A549 (cell line): ENCODE data around the gene FBN2. TPM values are rescaled to one million over a fixed set of nuclear protein-coding genes. Genes with fewer than 3 reads are reported as not detected.

Experiments
- ATAC-seq, 2 experiments: fragments of 200-7000 bp in 1 of 2; fragments of >200 bp in 1 of 2; cut with Nextera tagmentation in 1 of 2; cut with Tn5 transposase in 1 of 2; 3 replicates each; pipeline versions ENCODE4 v1.8.0 to v1.9.1; 2018 to 2020; ENCODE audit warnings: mild to moderate bottlenecking in 1 of 2, moderate library complexity in 1 of 2
- CTCF ChIA-PET: fragments of 300-600 bp; sonication (Branson Sonifier 250); formaldehyde crosslinking; extraction: SDS; loops from one replicate; lab custom pipeline; 2021; ENCODE audit warnings: antibody characterized with exemption, inconsistent platforms; lab: Yijun Ruan, JAX
- POLR2A ChIA-PET: fragments of 350-600 bp; formaldehyde crosslinking; extraction: SDS; loops from one replicate; lab custom pipeline; 2021; ENCODE audit warnings: antibody characterized with exemption, inconsistent platforms; lab: Yijun Ruan, JAX
- DNase-seq, 2 experiments: peaks; one replicate each; pipeline versions ENCODE4 v3.0.0 to v3.0.0-alpha.2; 2011 to 2016; ENCODE audit warnings: low read depth in 1 of 2, low spot score in 1 of 2
- FAIRE-seq: peaks from 2 replicates; lab custom pipeline; 2011; peaks lifted over from hg19 to GRCh38; lab: Jason Lieb, UNC
- H3K27ac ChIP-seq, 2 experiments: fragments of >200 bp; sonication (Bioruptor Twin); formaldehyde crosslinking; 3 replicates each; pipeline ENCODE4 v1.5.1; 2016 to 2017
- H3K4me1 ChIP-seq: fragments of >200 bp; sonication (Bioruptor Twin); formaldehyde crosslinking; 3 replicates; pipeline ENCODE4 v1.6.1; 2016
- H3K4me2 ChIP-seq: fragments of >200 bp; sonication (Bioruptor Twin); formaldehyde crosslinking; 3 replicates; pipeline ENCODE4 v1.6.1; 2016
- H3K4me3 ChIP-seq: fragments of >200 bp; sonication (Bioruptor Twin); formaldehyde crosslinking; 3 replicates; pipeline ENCODE4 v1.5.1; 2016
- H3K9me3 ChIP-seq: fragments of >200 bp; sonication (Bioruptor Twin); formaldehyde crosslinking; 3 replicates; pipeline ENCODE4 v1.6.1; 2016
- BHLHE40 ChIP-seq: IDR thresholded peaks from 2 replicates; pipeline ENCODE4 v1.6.1; 2012; ENCODE audit warnings: low read depth, low read length, inconsistent platforms
- CBX8 ChIP-seq: fragments of 200-600 bp; sonication (generic); IDR thresholded peaks from 2 replicates; pipeline ENCODE4 v1.6.1; 2016
- CHD2 ChIP-seq: fragments of 150-350 bp; IDR thresholded peaks from 2 replicates; pipeline ENCODE4 v1.6.1; 2014; ENCODE audit warnings: low read length; ENCODE audit not compliant: partially characterized antibody
- EHF ChIP-seq: fragments of 250-450 bp; sonication (Bioruptor Pico); IDR thresholded peaks from 2 replicates; pipeline ENCODE4 v1.5.0; 2020; ENCODE audit warnings: mild to moderate bottlenecking
- EHMT2 ChIP-seq: fragments of 200-600 bp; sonication (generic); IDR thresholded peaks from 2 replicates; pipeline ENCODE4 v1.6.1; 2016; ENCODE audit warnings: antibody characterized with exemption, low read depth, mild to moderate bottlenecking, moderate library complexity
- FOXS1 ChIP-seq: fragments of 250-450 bp; sonication (Bioruptor Pico); IDR thresholded peaks from 2 replicates; pipeline ENCODE4 v1.5.0; 2020; ENCODE audit warnings: mild to moderate bottlenecking, moderate library complexity
- HEYL ChIP-seq: fragments of 250-450 bp; sonication (Bioruptor Pico); IDR thresholded peaks from 2 replicates; pipeline ENCODE4 v1.8.0; 2021; ENCODE audit warnings: mild to moderate bottlenecking, moderate library complexity
- HOXB13 ChIP-seq: fragments of 250-450 bp; sonication (Bioruptor Pico); IDR thresholded peaks from 2 replicates; pipeline ENCODE4 v1.5.0; 2020; ENCODE audit warnings: low read depth, mild to moderate bottlenecking, moderate library complexity
- KDM1A ChIP-seq: fragments of 200-600 bp; sonication (generic); IDR thresholded peaks from 2 replicates; pipeline ENCODE4 v1.6.1; 2016; ENCODE audit warnings: low read depth, mild to moderate bottlenecking
- MAFK ChIP-seq: fragments of 450-650 bp; IDR thresholded peaks from 2 replicates; pipeline ENCODE4 v1.6.1; 2014; ENCODE audit not compliant: partially characterized antibody
- MYC ChIP-seq: IDR thresholded peaks from 2 replicates; pipeline ENCODE4 v1.6.1; 2012; ENCODE audit warnings: mild to moderate bottlenecking, inconsistent platforms, low read length, improper control_type of control experiment, borderline replicate concordance
- NR3C1 ChIP-seq: fragments of >200 bp; sonication (Bioruptor Twin); formaldehyde crosslinking; IDR thresholded peaks from 3 replicates; pipeline ENCODE4 v1.6.1; 2017
- PHF8 ChIP-seq: fragments of 200-600 bp; sonication (generic); IDR thresholded peaks from 2 replicates; pipeline ENCODE4 v1.6.1; 2016; ENCODE audit warnings: low read depth, mild to moderate bottlenecking, antibody characterized with exemption, moderate library complexity, borderline replicate concordance
- RAD21 ChIP-seq, 2 experiments: fragments of >200 bp in 1 of 2; sonication (Bioruptor Twin) in 1 of 2; formaldehyde crosslinking in 1 of 2; IDR thresholded peaks in 1 of 2; conservative IDR thresholded peaks in 1 of 2; 2 replicates in 1 of 2; 3 replicates in 1 of 2; pipeline ENCODE4 v1.6.1; 2012 to 2018; ENCODE audit warnings: inconsistent platforms in 1 of 2
- RCOR1 ChIP-seq: fragments of 150-350 bp; IDR thresholded peaks from 2 replicates; pipeline ENCODE4 v1.6.1; 2014; ENCODE audit warnings: antibody characterized with exemption, low read length, low read depth
- SMC3 ChIP-seq: fragments of >200 bp; sonication (Bioruptor Twin); formaldehyde crosslinking; IDR thresholded peaks from 3 replicates; pipeline ENCODE4 v1.6.1; 2018; ENCODE audit warnings: inconsistent platforms
- SREBF2 ChIP-seq: fragments of 450-650 bp; IDR thresholded peaks from 2 replicates; pipeline ENCODE4 v1.6.1; 2014; ENCODE audit warnings: mild to moderate bottlenecking, moderate library complexity
- TFCP2L1 ChIP-seq: fragments of 250-450 bp; sonication (Bioruptor Pico); IDR thresholded peaks from 2 replicates; pipeline ENCODE4 v1.5.0; 2021; ENCODE audit warnings: mild to moderate bottlenecking
- ZC3H11A ChIP-seq: fragments of 450-650 bp; IDR thresholded peaks from 2 replicates; pipeline ENCODE4 v1.6.1; 2014; ENCODE audit warnings: antibody characterized with exemption, mild to moderate bottlenecking
- ZFP36 ChIP-seq: fragments of 450-650 bp; IDR thresholded peaks from 2 replicates; pipeline ENCODE4 v1.6.1; 2014; ENCODE audit warnings: borderline replicate concordance; ENCODE audit not compliant: partially characterized antibody
- ZSCAN20 ChIP-seq: fragments of 250-450 bp; sonication (Bioruptor Pico); IDR thresholded peaks from 2 replicates; pipeline ENCODE4 v1.8.0; 2022; ENCODE audit warnings: mild to moderate bottlenecking, moderate library complexity
- WGBS: methylation state at CpG from one replicate; pipeline ENCODE4 v1.1.6; 2017; ENCODE audit errors: missing lambda C conversion rate; 5-methylcytosine and 5-hydroxymethylcytosine counted together
- polyA plus RNA-seq, 4 experiments: library from polyadenylated mRNA; depleted of rRNA in 3 of 4; stranded (reverse); fragments of >200 nt; fragmentation: RNase III in 1 of 4; extraction: RNeasy Plus Mini Kit Qiagen cat#74134 plus additional on column Dnase treatment in 1 of 4; gene quantifications; 2 replicates in 3 of 4; 3 replicates in 1 of 4; pipeline ENCODE4 v1.2.3, GENCODE V29; 2011 to 2017
- TF ChIP-seq, protein P1 (sequence below): fragments of 200-600 bp; sonication (generic); IDR thresholded peaks from 2 replicates; pipeline ENCODE4 v1.6.1; 2016; ENCODE audit warnings: antibody characterized with exemption, mild to moderate bottlenecking, moderate library complexity
- TF ChIP-seq, protein P2 (sequence below): fragments of >200 bp; sonication (Bioruptor Twin); formaldehyde crosslinking; IDR thresholded peaks from 3 replicates; pipeline ENCODE4 v1.5.1; 2016
- TF ChIP-seq, protein P3 (sequence below): IDR thresholded peaks from 2 replicates; pipeline ENCODE4 v1.6.1; 2012
- TF ChIP-seq, protein P4 (sequence below): fragments of >200 bp; sonication (Bioruptor Twin); formaldehyde crosslinking; IDR thresholded peaks from 2 replicates; pipeline ENCODE4 v1.6.1; 2016
- TF ChIP-seq, protein P5 (sequence below): fragments of >200 bp; sonication (Bioruptor Twin); formaldehyde crosslinking; IDR thresholded peaks from 3 replicates; pipeline ENCODE4 v1.6.1; 2016

Gene FBN2
- polyA plus RNA-seq, 2 of the 4 experiments (the other 2 are of a cell fraction) = 22.2 to 22.7 TPM

DNA sequence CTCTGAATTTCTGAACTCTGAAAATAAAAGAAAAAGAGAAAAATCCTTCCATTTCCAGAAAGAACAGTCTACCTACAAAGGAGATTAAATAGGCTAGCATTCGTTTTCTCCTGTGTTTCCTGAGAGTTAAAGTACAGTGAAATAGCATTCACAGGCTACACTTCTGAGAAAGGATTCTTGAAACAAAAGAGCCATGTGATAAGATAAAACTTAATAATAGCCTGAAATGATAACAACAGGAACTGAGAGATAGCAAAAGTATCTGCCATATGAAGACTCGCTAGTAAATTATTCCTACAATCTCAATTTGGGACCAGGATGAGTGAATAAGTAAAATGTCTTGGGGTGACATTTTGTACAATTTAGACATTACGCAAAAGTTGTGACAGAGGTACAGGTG, 62.4 kb downstream of the FBN2 start:
- 58% methylated on average over 3 of the region's 3 CpGs for WGBS

DNA sequence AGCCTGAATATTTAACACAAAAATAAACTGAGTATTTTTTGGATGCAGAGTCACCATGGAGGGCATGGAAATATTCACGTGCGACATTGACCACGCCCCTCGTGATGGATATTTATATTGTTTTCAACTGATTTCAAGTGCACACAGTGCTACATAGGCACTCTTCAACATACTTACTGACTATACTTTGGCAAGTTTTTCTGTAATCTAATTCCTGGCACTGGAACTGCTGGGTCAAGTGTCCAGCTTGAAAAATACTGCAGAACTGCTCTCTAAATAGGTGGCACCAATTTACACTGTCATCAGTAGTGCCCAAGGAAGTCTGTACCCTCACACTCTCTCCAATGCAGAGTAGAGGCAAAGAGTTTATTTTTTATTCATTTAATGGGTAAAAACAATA, 65.1 kb downstream of the FBN2 start:
- no peak for DNase-seq
- POLR2A ChIA-PET = interaction anchor here (0.7 kb wide), 1 partner anchor 10 kb away, joined by 3 read pairs; no protein-coding TSS in a partner anchor

More for the DNA sequence above, 62.4 kb downstream of the FBN2 start:
- FAIRE-seq = no peak
- TF ChIP-seq, protein P1, sequence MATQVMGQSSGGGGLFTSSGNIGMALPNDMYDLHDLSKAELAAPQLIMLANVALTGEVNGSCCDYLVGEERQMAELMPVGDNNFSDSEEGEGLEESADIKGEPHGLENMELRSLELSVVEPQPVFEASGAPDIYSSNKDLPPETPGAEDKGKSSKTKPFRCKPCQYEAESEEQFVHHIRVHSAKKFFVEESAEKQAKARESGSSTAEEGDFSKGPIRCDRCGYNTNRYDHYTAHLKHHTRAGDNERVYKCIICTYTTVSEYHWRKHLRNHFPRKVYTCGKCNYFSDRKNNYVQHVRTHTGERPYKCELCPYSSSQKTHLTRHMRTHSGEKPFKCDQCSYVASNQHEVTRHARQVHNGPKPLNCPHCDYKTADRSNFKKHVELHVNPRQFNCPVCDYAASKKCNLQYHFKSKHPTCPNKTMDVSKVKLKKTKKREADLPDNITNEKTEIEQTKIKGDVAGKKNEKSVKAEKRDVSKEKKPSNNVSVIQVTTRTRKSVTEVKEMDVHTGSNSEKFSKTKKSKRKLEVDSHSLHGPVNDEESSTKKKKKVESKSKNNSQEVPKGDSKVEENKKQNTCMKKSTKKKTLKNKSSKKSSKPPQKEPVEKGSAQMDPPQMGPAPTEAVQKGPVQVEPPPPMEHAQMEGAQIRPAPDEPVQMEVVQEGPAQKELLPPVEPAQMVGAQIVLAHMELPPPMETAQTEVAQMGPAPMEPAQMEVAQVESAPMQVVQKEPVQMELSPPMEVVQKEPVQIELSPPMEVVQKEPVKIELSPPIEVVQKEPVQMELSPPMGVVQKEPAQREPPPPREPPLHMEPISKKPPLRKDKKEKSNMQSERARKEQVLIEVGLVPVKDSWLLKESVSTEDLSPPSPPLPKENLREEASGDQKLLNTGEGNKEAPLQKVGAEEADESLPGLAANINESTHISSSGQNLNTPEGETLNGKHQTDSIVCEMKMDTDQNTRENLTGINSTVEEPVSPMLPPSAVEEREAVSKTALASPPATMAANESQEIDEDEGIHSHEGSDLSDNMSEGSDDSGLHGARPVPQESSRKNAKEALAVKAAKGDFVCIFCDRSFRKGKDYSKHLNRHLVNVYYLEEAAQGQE = no peak
- TF ChIP-seq EHF (CRISPR knock-in tag) (no peak), RAD21 (conservative IDR thresholded peaks at IDR 0.05 in 1 of 2, IDR thresholded peaks at IDR 0.05 in 1 of 2) (no peak), MYC (no peak), CBX8 (no peak), TFCP2L1 (no peak), RCOR1 (no peak), ZC3H11A (no peak)
- TF ChIP-seq, protein P2, sequence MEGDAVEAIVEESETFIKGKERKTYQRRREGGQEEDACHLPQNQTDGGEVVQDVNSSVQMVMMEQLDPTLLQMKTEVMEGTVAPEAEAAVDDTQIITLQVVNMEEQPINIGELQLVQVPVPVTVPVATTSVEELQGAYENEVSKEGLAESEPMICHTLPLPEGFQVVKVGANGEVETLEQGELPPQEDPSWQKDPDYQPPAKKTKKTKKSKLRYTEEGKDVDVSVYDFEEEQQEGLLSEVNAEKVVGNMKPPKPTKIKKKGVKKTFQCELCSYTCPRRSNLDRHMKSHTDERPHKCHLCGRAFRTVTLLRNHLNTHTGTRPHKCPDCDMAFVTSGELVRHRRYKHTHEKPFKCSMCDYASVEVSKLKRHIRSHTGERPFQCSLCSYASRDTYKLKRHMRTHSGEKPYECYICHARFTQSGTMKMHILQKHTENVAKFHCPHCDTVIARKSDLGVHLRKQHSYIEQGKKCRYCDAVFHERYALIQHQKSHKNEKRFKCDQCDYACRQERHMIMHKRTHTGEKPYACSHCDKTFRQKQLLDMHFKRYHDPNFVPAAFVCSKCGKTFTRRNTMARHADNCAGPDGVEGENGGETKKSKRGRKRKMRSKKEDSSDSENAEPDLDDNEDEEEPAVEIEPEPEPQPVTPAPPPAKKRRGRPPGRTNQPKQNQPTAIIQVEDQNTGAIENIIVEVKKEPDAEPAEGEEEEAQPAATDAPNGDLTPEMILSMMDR = no peak
- TF ChIP-seq, protein P3, sequence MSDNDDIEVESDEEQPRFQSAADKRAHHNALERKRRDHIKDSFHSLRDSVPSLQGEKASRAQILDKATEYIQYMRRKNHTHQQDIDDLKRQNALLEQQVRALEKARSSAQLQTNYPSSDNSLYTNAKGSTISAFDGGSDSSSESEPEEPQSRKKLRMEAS = no peak
- no peaks in the 10 kb centered on the region for H3K9me3 ChIP-seq
- H3K4me1 ChIP-seq = 0 out of 3 replicates have a peak, but pooled peaks cover 5% of the 10 kb centered on the region
- POLR2A ChIA-PET = no interaction called here
- no peak for DNase-seq
- ATAC-seq = no peak
- H3K27ac ChIP-seq = no peak overlapping the region
- no peak overlapping the region for H3K4me2 ChIP-seq
- CTCF ChIA-PET = no interaction called here
- no peak overlapping the region for H3K4me3 ChIP-seq

DNA sequence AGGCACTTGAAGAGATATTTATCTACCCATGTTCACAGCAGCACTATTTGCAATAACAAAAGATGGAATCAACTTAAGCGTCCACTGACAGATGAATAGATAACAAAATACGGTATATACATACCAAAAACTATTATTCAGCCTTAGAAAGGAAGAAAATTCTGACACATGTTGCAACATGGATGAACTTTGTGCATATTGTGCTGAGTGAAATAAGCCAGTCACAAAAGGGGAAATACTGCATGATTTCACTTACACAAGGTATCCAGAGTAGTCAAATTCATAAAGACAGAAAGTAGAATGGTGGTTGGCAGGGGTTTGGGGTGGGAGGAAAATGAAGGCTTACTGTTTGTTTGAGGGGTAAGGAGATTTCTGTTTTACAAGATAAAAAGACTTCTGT, 66.0 kb downstream of the FBN2 start:
- FAIRE-seq (no peak), DNase-seq (no peak), ATAC-seq (no peak)
- Histone ChIP-seq H3K9me3 (no peaks in the 10 kb centered on the region), H3K4me1 (0 out of 3 replicates have a peak, but pooled peaks cover 5% of the 10 kb centered on the region), H3K27ac (no peak overlapping the region), H3K4me3 (no peak overlapping the region), H3K4me2 (no peak overlapping the region)
- POLR2A ChIA-PET = no interaction called here
- TF ChIP-seq, protein P4, sequence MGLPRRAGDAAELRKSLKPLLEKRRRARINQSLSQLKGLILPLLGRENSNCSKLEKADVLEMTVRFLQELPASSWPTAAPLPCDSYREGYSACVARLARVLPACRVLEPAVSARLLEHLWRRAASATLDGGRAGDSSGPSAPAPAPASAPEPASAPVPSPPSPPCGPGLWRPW = no peak
- TF ChIP-seq HOXB13 (CRISPR knock-in tag) (no peak), FOXS1 (CRISPR knock-in tag) (no peak), SMC3 (no peak), RCOR1 (no peak), EHF (CRISPR knock-in tag) (no peak), HEYL (CRISPR knock-in tag) (no peak), KDM1A (no peak), ZSCAN20 (CRISPR knock-in tag) (no peak), BHLHE40 (no peak), CHD2 (no peak), NR3C1 (no peak), SREBF2 (no peak)
- TF ChIP-seq, protein P5, sequence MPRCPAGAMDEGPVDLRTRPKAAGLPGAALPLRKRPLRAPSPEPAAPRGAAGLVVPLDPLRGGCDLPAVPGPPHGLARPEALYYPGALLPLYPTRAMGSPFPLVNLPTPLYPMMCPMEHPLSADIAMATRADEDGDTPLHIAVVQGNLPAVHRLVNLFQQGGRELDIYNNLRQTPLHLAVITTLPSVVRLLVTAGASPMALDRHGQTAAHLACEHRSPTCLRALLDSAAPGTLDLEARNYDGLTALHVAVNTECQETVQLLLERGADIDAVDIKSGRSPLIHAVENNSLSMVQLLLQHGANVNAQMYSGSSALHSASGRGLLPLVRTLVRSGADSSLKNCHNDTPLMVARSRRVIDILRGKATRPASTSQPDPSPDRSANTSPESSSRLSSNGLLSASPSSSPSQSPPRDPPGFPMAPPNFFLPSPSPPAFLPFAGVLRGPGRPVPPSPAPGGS = no peak
- 85% methylated on average over 2 of the region's 2 CpGs for WGBS
- CTCF ChIA-PET = no interaction called here

More for the DNA sequence above, 65.1 kb downstream of the FBN2 start:
- H3K4me2 ChIP-seq = no peak overlapping the region
- TF ChIP-seq KDM1A (no peak), HEYL (CRISPR knock-in tag) (no peak), CHD2 (no peak), MAFK (no peak), EHMT2 (no peak), PHF8 (no peak), ZFP36 (no peak)
- TF ChIP-seq, all 56 proteins: peak for 0
- CTCF ChIA-PET = interaction anchor here (0.6 kb wide), 1 partner anchor 373 kb away, joined by 3 read pairs; no protein-coding TSS in a partner anchor
- ATAC-seq = no peak
- Histone ChIP-seq H3K4me1 (0 out of 3 replicates have a peak, but pooled peaks cover 5% of the 10 kb centered on the region), H3K27ac (no peak overlapping the region), H3K4me3 (no peak overlapping the region), H3K9me3 (no peaks in the 10 kb centered on the region)
- WGBS = 85% methylated on average over 4 of the region's 4 CpGs
- FAIRE-seq = no peak
